HepG2 (cell line): ENCODE data around the gene MSTN. TPM values are rescaled to one million over a fixed set of nuclear protein-coding genes. Genes with fewer than 3 reads are reported as not detected.

Experiments
- ATAC-seq: fragments of 200-7000 bp; cut with Tn5 transposase; 3 replicates; pipeline ENCODE4 v1.9.1; 2020; ENCODE audit warnings: mild to moderate bottlenecking, moderate library complexity
- BruUV-seq: library from RNA; stranded (reverse); fragments of 400-500 nt; replicated peaks from 2 replicates; lab custom pipeline; 2021; lab: Mats Ljungman, UMichigan
- CTCF ChIA-PET: fragments of 300-600 bp; formaldehyde crosslinking; extraction: SDS; loops from one replicate; lab custom pipeline; 2021; ENCODE audit warnings: low total read pairs, inconsistent platforms, low intra/inter-chr PET ratio; lab: Yijun Ruan, JAX
- POLR2A ChIA-PET: fragments of 350-600 bp; sonication (Branson Sonifier 250); formaldehyde crosslinking; loops from one replicate; lab custom pipeline; 2020; ENCODE audit warnings: antibody characterized with exemption, inconsistent platforms; lab: Yijun Ruan, JAX
- DNase-seq: peaks from one replicate; pipeline ENCODE4 v3.0.0-alpha.2; 2015; ENCODE audit warnings: low spot score
- FAIRE-seq: peaks from 3 replicates; lab custom pipeline; 2011; peaks lifted over from hg19 to GRCh38; lab: Jason Lieb, UNC
- H2AFZ ChIP-seq: one replicate; pipeline ENCODE4 v1.6.1; 2011; ENCODE audit warnings: low read length, inconsistent platforms
- H3K27ac ChIP-seq: fragments of 300-600 bp; 3 replicates; pipeline ENCODE4 v1.8.0; 2011; ENCODE audit warnings: mixed run types, mild to moderate bottlenecking, mixed read lengths, low read length, inconsistent platforms; ENCODE audit not compliant: insufficient read depth; ENCODE audit errors: extremely low read length
- H3K27me3 ChIP-seq, 2 experiments: fragments of 200-600 bp in 1 of 2; 2 replicates in 1 of 2; 3 replicates in 1 of 2; pipeline versions ENCODE4 v1.6.0 to v1.8.0; 2011; ENCODE audit warnings: low read length in 2 of 2, mild to moderate bottlenecking in 2 of 2, moderate library complexity in 2 of 2, inconsistent platforms in 1 of 2; ENCODE audit not compliant: insufficient read depth in 2 of 2, control insufficient read depth in 1 of 2
- H3K36me3 ChIP-seq, 2 experiments: fragments of 200-600 bp in 1 of 2; replicated peaks in 1 of 2; 2 replicates in 1 of 2; 3 replicates in 1 of 2; pipeline versions ENCODE4 v1.5.1 to v1.8.0; 2011; ENCODE audit warnings: low read length in 2 of 2, inconsistent platforms in 1 of 2; ENCODE audit not compliant: insufficient read depth in 2 of 2, control insufficient read depth in 1 of 2
- H3K4me1 ChIP-seq: 2 replicates; pipeline ENCODE4 v1.5.1; 2012; ENCODE audit warnings: low read length, inconsistent platforms; ENCODE audit not compliant: insufficient read depth
- H3K4me2 ChIP-seq: 2 replicates; pipeline ENCODE4 v1.6.0; 2011; ENCODE audit warnings: low read depth, low read length, inconsistent platforms
- H3K4me3 ChIP-seq, 3 experiments: fragments of 200-600 bp in 1 of 3; sonication (generic), shearing (Covaris generic) in 1 of 3; replicated peaks in 1 of 3; 2 replicates each; pipeline ENCODE4 v1.5.1; 2011 to 2016; ENCODE audit warnings: low read length in 3 of 3, inconsistent platforms in 2 of 3, low read depth in 2 of 3, mild to moderate bottlenecking in 2 of 3, control low read depth in 1 of 3, mixed read lengths in 1 of 3; ENCODE audit not compliant: insufficient read depth in 1 of 3
- H3K79me2 ChIP-seq: one replicate; pipeline ENCODE4 v1.6.1; 2011; ENCODE audit warnings: low read length, inconsistent platforms; ENCODE audit not compliant: insufficient read depth
- H3K9ac ChIP-seq: 2 replicates; pipeline ENCODE4 v1.6.0; 2011; ENCODE audit warnings: mild to moderate bottlenecking, low read depth, low read length, inconsistent platforms; ENCODE audit not compliant: insufficient read depth
- H3K9me3 ChIP-seq: 2 replicates; pipeline ENCODE4 v1.5.1; 2012; ENCODE audit warnings: mild to moderate bottlenecking, low read length
- H4K20me1 ChIP-seq: 2 replicates; pipeline ENCODE4 v1.6.0; 2011; ENCODE audit warnings: inconsistent platforms, mild to moderate bottlenecking, low read length, moderate library complexity; ENCODE audit not compliant: insufficient read depth
- CCDC6 ChIP-seq: sonication (generic); formaldehyde crosslinking; IDR thresholded peaks from 2 replicates; pipeline ENCODE4 v1.8.1; 2022; ENCODE audit warnings: mild to moderate bottlenecking, missing genetic modification reagents, moderate library complexity
- HMGA1 ChIP-seq: sonication (generic); formaldehyde crosslinking; conservative IDR thresholded peaks from 2 replicates; pipeline ENCODE4 v1.4.0; 2020; ENCODE audit warnings: missing genetic modification reagents
- MAFK ChIP-seq, 2 experiments: IDR thresholded peaks in 1 of 2; conservative IDR thresholded peaks in 1 of 2; 2 replicates each; pipeline ENCODE4 v1.6.1; 2011; ENCODE audit warnings: improper control_type of control experiment in 2 of 2, low read length in 2 of 2
- NFE2 ChIP-seq: sonication (generic); formaldehyde crosslinking; IDR thresholded peaks from 2 replicates; pipeline ENCODE4 v1.4.0; 2020; ENCODE audit warnings: missing genetic modification reagents
- NFRKB ChIP-seq: fragments of 450-650 bp; IDR thresholded peaks from 2 replicates; pipeline ENCODE4 v1.6.1; 2017
- NFYB ChIP-seq: sonication (generic); formaldehyde crosslinking; IDR thresholded peaks from 2 replicates; pipeline ENCODE4 v1.4.0; 2020; ENCODE audit warnings: missing genetic modification reagents
- TOE1 ChIP-seq: sonication (generic); formaldehyde crosslinking; IDR thresholded peaks from 2 replicates; pipeline ENCODE4 v1.4.0; 2020; ENCODE audit warnings: mild to moderate bottlenecking, missing genetic modification reagents
- ZMYM2 ChIP-seq: sonication (generic); formaldehyde crosslinking; IDR thresholded peaks from 2 replicates; pipeline ENCODE4 v1.8.0; 2022; ENCODE audit warnings: mild to moderate bottlenecking, missing genetic modification reagents
- ZMYM4 ChIP-seq: sonication (generic); formaldehyde crosslinking; IDR thresholded peaks from 2 replicates; pipeline ENCODE4 v1.8.1; 2023; ENCODE audit warnings: mild to moderate bottlenecking, missing genetic modification reagents
- ZNF570 ChIP-seq: sonication (generic); formaldehyde crosslinking; IDR thresholded peaks from 2 replicates; pipeline ENCODE4 v1.4.0; 2020; ENCODE audit warnings: mild to moderate bottlenecking, missing genetic modification reagents, borderline replicate concordance
- ZNF747 ChIP-seq: sonication (generic); formaldehyde crosslinking; IDR thresholded peaks from 2 replicates; pipeline ENCODE4 v1.8.1; 2023; ENCODE audit warnings: missing genetic modification reagents, mild to moderate bottlenecking, borderline replicate concordance
- in situ Hi-C: cut with HindIII; loops from 2 replicates; pipeline ENCODE4 v1.10.0; 2017; ENCODE audit warnings: low pct_unique_long_range_greater_than_20kb; ENCODE audit not compliant: extremely low pct_ligation_motif_present
- intact Hi-C: fragments of 100-400 bp; cut with micrococcal nuclease; formaldehyde crosslinking; loops from one replicate; pipeline ENCODE4 v1.10.0; 2022; ENCODE audit not compliant: unreplicated experiment
- polyA plus RNA-seq, 8 experiments: library from polyadenylated mRNA; depleted of rRNA in 3 of 8; stranded (reverse) in 7 of 8; unstranded in 1 of 8; fragments of >200 nt; fragmentation: Illumina TruSeq in 4 of 8; extraction: Trizol in 4 of 8; gene quantifications; 2 replicates each; pipeline versions ENCODE4 v1.2.1 to v1.2.3, GENCODE V29; 2011 to 2016; ENCODE audit warnings: low read depth in 4 of 8, missing spikeins in 1 of 8, mixed read lengths in 1 of 8; ENCODE audit not compliant: insufficient read depth in 1 of 8
- total RNA-seq, 5 experiments: library from RNA; depleted of rRNA; stranded (reverse); fragments of >200 nt; fragmentation: Illumina TruSeq; extraction: Trizol; gene quantifications; 2 replicates each; pipeline ENCODE4 v1.2.3, GENCODE V29; 2016; ENCODE audit warnings: low read depth in 1 of 5
- TF ChIP-seq, protein P1 (sequence below): sonication (generic); formaldehyde crosslinking; IDR thresholded peaks from 2 replicates; pipeline ENCODE4 v1.5.0; 2020; ENCODE audit warnings: mild to moderate bottlenecking, missing genetic modification reagents, borderline replicate concordance
- TF ChIP-seq, protein P2 (sequence below): sonication (generic); formaldehyde crosslinking; IDR thresholded peaks from 2 replicates; pipeline ENCODE4 v1.4.0; 2020; ENCODE audit warnings: missing genetic modification reagents, borderline replicate concordance
- TF ChIP-seq, protein P3 (sequence below): sonication (generic); formaldehyde crosslinking; IDR thresholded peaks from 2 replicates; pipeline ENCODE4 v1.4.0; 2020; ENCODE audit warnings: missing genetic modification reagents

MSTN gene
- total and polyA plus RNA-seq, 2 of the 13 experiments (the other 11 are each of a cell fraction or from before 2014, with no cell fraction given) = 0.04 TPM; not detected in 1

DNA sequence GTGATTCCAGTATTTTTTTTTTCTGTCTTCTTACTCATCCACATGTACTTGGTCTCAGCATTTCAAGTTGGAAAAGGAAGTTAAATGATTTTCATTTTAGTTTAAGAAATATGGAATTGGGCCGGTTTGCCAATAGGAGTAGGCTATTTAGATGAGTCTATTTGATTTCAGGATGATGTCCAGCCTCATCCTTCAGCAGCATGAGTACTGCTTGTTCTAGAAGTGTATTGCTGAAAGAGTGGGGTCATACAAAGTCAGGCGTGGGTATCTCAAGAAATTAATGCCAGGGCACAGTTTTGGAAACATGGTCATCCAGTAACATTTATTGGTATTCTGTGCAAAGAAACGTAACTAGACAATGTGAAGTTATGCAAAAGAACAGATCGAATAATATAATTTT is 44.9 kb upstream of the MSTN start (continued):
- TF ChIP-seq, protein P1, sequence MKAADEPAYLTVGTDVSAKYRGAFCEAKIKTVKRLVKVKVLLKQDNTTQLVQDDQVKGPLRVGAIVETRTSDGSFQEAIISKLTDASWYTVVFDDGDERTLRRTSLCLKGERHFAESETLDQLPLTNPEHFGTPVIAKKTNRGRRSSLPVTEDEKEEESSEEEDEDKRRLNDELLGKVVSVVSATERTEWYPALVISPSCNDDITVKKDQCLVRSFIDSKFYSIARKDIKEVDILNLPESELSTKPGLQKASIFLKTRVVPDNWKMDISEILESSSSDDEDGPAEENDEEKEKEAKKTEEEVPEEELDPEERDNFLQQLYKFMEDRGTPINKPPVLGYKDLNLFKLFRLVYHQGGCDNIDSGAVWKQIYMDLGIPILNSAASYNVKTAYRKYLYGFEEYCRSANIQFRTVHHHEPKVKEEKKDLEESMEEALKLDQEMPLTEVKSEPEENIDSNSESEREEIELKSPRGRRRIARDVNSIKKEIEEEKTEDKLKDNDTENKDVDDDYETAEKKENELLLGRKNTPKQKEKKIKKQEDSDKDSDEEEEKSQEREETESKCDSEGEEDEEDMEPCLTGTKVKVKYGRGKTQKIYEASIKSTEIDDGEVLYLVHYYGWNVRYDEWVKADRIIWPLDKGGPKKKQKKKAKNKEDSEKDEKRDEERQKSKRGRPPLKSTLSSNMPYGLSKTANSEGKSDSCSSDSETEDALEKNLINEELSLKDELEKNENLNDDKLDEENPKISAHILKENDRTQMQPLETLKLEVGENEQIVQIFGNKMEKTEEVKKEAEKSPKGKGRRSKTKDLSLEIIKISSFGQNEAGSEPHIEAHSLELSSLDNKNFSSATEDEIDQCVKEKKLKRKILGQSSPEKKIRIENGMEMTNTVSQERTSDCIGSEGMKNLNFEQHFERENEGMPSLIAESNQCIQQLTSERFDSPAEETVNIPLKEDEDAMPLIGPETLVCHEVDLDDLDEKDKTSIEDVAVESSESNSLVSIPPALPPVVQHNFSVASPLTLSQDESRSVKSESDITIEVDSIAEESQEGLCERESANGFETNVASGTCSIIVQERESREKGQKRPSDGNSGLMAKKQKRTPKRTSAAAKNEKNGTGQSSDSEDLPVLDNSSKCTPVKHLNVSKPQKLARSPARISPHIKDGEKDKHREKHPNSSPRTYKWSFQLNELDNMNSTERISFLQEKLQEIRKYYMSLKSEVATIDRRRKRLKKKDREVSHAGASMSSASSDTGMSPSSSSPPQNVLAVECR (CRISPR knock-in tag) = no peak
- no peak for TF ChIP-seq ZMYM4 (CRISPR knock-in tag)
- TF ChIP-seq, all 625 proteins: peak for 0

DNA sequence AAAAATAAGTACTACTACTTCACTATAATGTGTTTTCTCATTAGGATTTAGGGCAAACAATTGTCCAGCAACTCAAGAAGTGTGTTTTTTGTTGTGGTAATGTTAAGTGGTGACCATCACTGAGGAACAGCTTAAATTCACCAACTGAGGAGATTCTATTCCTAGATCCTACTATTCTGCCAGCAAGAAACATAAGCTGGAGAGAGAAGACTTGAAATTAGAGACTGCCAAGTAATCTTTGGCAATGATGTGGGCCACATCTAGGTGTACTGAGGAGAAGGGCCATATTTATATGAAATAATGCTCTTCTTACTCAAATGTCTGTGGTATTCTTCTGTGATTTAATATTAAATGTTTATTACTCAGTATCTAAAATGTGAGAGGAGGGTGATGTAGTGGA is 44.3 kb upstream of the MSTN start:
- in situ Hi-C loops = no loop called here
- CTCF ChIA-PET = no interaction called here
- no peak for TF ChIP-seq CCDC6
- TF ChIP-seq NFYB (CRISPR knock-in tag) = no peak
- TF ChIP-seq NFRKB = no peak
- no peak for TF ChIP-seq ZNF747
- TF ChIP-seq, protein P2, sequence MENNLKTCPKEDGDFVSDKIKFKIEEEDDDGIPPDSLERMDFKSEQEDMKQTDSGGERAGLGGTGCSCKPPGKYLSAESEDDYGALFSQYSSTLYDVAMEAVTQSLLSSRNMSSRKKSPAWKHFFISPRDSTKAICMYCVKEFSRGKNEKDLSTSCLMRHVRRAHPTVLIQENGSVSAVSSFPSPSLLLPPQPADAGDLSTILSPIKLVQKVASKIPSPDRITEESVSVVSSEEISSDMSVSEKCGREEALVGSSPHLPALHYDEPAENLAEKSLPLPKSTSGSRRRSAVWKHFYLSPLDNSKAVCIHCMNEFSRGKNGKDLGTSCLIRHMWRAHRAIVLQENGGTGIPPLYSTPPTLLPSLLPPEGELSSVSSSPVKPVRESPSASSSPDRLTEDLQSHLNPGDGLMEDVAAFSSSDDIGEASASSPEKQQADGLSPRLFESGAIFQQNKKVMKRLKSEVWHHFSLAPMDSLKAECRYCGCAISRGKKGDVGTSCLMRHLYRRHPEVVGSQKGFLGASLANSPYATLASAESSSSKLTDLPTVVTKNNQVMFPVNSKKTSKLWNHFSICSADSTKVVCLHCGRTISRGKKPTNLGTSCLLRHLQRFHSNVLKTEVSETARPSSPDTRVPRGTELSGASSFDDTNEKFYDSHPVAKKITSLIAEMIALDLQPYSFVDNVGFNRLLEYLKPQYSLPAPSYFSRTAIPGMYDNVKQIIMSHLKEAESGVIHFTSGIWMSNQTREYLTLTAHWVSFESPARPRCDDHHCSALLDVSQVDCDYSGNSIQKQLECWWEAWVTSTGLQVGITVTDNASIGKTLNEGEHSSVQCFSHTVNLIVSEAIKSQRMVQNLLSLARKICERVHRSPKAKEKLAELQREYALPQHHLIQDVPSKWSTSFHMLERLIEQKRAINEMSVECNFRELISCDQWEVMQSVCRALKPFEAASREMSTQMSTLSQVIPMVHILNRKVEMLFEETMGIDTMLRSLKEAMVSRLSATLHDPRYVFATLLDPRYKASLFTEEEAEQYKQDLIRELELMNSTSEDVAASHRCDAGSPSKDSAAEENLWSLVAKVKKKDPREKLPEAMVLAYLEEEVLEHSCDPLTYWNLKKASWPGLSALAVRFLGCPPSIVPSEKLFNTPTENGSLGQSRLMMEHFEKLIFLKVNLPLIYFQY = no peak
- TF ChIP-seq NFE2 (CRISPR knock-in tag) = no peak
- TF ChIP-seq ZNF570 (CRISPR knock-in tag) = no peak
- TF ChIP-seq, protein P3, sequence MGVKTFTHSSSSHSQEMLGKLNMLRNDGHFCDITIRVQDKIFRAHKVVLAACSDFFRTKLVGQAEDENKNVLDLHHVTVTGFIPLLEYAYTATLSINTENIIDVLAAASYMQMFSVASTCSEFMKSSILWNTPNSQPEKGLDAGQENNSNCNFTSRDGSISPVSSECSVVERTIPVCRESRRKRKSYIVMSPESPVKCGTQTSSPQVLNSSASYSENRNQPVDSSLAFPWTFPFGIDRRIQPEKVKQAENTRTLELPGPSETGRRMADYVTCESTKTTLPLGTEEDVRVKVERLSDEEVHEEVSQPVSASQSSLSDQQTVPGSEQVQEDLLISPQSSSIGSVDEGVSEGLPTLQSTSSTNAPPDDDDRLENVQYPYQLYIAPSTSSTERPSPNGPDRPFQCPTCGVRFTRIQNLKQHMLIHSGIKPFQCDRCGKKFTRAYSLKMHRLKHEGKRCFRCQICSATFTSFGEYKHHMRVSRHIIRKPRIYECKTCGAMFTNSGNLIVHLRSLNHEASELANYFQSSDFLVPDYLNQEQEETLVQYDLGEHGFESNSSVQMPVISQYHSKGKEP = no peak
- no peak for TF ChIP-seq ZMYM2 (CRISPR knock-in tag)
- TF ChIP-seq MAFK (conservative IDR thresholded peaks at IDR 0.05 in 1 of 2, IDR thresholded peaks at IDR 0.05 in 1 of 2; ENCODE audit: low read length in 2 of 2) = no peak
- TF ChIP-seq TOE1 = no peak
- TF ChIP-seq HMGA1 (CRISPR knock-in tag) = no peak

More for the DNA sequence above, 44.3 kb upstream of the MSTN start:
- no peak overlapping the region for H3K4me2 ChIP-seq
- no peaks in the 10 kb centered on the region for H3K36me3 ChIP-seq
- no peaks in the 10 kb centered on the region for H3K9me3 ChIP-seq
- H3K79me2 ChIP-seq = no peaks in the 10 kb centered on the region
- ATAC-seq (no peak), DNase-seq (no peak), FAIRE-seq (no peak)
- POLR2A ChIA-PET = no interaction called here
- no peak overlapping the region for H3K27ac ChIP-seq
- intact Hi-C loops = no loop called here
- no peaks in the 10 kb centered on the region for H3K4me1 ChIP-seq
- no peak overlapping the region for H2AFZ ChIP-seq
- no peak overlapping the region for H3K9ac ChIP-seq
- H3K27me3 ChIP-seq = no peaks in the 10 kb centered on the region; a peak in 1 of 5 replicates
- no peak overlapping the region for H3K4me3 ChIP-seq
- BruUV-seq = no TSS peak
- no peaks in the 10 kb centered on the region for H4K20me1 ChIP-seq
